CD4-positive, alpha-beta T cell treated with Interleukin-4 for 4 hours (primary cell): ENCODE data around the gene GTPBP1.

Source experiments
- DNase-seq: peaks from one replicate; pipeline ENCODE4 v3.0.0-alpha.2; 2020

The GTPBP1 gene

GRCh38 chr22:38705235-38706100 is at the start of gene GTPBP1:
GTPBP1 (plus strand) TSS chr22:38705944; CDS start chr22:38705956, 12 bp downstream.
- peak; percentile 100 for DNase-seq

DNA sequence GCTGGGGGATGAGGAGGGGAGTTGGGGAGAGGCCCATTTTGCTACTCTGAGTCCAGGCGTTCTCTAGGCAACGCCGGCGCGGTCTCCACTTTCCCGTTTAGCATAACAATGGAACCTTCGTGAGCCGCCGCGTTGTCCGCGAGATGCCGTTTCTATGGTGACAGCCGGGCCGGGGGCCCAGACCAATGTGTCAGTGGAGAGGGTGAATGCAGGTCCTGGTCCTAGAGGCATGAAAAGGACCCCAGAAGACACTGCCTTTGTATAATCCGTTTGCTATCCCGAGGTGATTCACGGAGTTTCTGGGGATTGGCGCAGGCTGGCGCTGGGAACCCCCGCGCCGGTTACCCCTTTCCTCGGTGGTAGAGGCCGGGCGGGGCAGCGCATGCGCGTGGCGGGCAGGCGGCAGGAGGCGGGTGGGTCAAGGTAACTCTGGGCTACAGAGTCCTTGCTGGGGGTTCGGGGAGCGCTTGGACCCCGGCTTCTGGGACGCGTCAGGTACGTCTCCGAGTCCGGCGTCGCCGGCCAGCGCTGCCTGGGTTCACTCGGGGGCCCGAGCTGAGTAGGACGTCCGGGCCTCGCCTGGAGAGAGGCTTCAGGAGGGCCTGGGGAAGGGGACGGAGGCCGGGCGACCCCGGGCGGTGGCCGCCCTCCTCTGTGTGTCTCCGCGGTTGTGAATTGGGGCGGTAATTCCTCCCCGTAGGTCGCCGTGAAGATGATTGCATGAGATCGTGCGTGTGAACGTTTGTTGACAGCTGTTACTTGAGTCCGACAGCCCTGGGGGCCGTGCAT is 49.3 kb upstream of the GTPBP1 start, which contains the start of the genes CBY1 and FAM227A:
TSS of gene CBY1 (plus strand) at position 383 of the 789 bp plus-strand sequence. CDS start 11,417 bp downstream, outside the sequence.
TSS of gene FAM227A (minus strand) at position 137 of the 789 bp plus-strand sequence. CDS start 6,224 bp downstream, outside the sequence.
- DNase-seq, result peak; percentile 85

- peak; percentile 27 for DNase-seq
Measured at GRCh38 chr22:38657045-38657909, 48.5 kb upstream of the GTPBP1 start.

GRCh38 chr22:38674888-38675287 is 30.9 kb upstream of the GTPBP1 start:
- DNase-seq, result no peak

DNA sequence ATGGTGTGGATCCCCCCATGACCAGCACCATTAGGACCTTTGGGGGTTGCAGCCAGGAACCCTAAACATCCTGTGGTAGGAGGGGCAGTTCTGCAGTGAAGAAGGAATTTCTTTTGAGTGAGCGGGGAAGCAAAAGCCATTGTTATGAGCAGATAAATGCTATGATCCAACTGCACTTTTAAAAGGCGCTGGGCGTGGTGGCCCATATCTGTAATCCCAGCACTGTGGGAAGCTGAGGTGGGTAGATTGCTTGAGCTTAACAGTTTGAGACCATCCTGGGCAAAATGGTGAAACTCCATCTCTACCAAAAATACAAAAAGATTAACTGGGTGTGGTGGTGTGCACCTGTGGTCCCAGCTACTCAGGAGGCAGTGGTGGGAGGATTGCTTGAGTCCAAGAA is 29.9 kb upstream of the GTPBP1 start:
- DNase-seq, result no peak

DNA sequence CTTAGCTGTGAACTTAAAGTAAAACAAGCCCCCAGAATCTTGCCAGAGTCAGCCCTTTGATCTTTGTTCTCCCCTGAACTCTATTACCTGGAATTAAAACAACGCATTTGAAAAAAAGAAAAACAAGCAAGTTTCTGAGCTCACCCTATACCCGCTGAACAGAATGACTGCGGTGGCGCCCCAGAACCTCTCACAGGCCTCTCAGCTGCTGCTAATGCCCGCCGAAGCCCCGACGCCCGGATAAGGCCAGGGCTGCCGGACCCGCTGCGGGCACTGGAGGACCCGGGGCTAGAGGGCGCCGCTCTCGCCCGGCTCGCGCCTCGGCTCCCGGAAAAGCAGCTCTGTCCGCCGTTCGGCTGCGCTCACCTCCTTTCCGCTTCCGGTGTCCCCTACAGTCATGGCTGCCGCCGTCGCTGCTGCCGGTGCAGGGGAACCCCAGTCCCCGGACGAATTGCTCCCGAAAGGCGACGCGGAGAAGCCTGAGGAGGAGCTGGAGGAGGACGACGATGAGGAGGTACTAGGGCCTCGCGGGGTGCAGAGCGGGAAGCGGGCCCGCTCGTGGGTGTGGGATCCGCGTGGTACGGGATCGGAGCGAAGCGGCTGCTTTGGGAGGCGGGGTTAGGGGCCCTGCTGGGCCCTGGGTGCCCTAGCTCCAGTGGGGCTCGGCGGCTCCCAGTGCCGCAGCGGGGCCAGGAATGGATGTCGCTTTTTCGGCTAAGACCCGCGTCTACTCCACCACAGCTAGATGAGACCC is 24.0 kb upstream of the GTPBP1 start, which contains the start of gene TOMM22:
TSS of gene TOMM22 (plus strand) at position 376 of the 754 bp plus-strand sequence. CDS start at position 398, 22 bp downstream.
- peak; percentile 84 for DNase-seq

GRCh38 chr22:38684895-38685294 is 20.8 kb upstream of the GTPBP1 start:
- DNase-seq, result no peak

DNA sequence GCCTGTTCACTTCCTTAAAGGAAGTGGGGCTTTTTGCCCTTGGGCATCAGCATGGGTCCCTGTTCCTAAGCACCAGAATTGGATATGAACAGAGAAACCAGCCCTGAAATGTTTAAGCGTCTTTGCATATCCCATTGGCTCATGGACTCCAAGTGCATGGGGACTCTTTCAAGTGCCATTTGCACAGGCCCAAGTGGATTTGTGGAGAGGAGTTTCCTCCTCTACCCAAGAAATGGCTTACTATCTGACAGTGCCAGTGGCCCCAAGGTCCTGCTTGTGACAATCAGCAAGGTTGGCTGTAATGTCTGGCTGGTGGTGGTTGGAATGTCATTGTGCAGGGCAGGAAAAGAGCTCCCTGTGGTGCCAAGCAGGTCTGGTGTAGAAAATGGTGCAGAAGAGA is 20.0 kb upstream of the GTPBP1 start:
- DNase-seq, result no peak

DNA sequence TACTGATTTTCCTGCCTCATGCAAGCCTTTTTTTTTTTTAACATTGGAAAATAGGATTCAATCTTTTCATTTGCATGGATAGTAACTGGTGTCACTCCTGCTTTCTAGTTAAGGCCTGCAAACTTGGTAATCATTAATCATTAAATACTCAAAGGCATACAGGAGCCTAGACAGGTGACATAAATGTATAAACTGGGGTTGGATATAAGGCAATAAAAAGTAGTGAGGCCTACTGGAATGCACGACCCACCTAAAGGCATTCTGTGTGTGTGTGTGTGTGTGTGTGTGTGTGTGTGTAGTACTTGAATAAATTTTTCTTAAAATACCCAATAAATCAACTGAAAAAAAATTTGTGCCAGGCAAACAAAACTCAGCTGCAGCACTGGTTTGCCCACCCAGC is 16.1 kb upstream of the GTPBP1 start:
- DNase-seq, result no peak

DNA sequence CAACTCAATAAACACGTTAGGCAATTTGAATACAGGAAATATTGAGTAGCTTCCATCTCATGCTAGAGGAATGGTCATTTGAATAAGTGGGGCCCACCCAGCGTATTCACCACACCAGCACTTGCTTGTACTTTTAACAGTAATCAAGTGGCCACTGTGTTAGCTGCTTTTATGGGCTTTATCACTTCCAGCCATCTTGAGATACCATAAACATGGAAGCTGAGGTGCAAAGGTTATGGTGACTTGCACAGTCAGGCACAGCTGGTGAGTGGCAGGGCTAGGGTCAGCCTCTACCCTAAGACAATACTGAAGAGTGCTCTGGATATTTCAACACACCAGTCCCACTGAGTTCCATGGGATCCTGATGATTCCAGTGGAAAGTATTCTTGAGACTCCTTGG is 11.7 kb upstream of the GTPBP1 start:
- DNase-seq, result no peak

GRCh38 chr22:38694940-38695339 is 10.8 kb upstream of the GTPBP1 start:
- DNase-seq, result no peak

DNA sequence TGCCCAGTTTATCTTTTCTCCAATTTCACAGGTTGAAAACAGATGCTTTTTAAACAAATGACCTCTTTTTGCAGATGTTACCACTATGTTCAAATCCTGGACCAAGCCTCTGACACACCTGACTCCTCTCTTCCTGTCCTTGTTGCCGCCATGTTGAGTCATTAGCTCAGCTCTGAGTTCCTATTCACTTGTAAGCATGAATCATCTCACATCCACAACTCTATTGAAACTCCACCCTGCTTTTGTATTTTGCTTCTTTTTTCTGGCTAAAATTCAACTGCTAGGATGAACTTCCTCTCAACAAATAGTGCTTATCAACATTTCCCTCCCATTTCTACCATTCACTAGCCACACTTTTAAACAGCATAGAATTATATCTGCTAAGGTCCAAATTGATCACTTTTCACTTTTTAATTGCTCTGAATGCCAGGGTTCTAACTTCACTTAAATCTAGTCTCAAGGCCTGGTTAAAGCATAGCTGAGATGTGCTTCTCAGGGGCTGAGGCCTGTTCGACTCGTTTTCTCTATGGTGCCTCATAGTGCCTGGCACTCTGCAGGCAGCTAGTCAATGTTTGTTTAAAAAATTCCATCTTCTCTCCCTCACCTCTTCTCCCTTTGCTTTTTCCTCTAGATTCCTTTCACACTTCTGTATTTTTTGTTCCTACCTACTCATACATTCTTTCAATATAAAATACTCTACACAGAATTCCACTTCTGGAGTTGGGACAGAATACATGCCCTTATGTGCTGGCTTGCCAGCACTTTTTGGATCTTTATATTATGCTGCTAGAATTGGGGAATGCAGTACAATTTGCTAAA is 8.9 kb upstream of the GTPBP1 start:
- peak; percentile 78 for DNase-seq

DNA sequence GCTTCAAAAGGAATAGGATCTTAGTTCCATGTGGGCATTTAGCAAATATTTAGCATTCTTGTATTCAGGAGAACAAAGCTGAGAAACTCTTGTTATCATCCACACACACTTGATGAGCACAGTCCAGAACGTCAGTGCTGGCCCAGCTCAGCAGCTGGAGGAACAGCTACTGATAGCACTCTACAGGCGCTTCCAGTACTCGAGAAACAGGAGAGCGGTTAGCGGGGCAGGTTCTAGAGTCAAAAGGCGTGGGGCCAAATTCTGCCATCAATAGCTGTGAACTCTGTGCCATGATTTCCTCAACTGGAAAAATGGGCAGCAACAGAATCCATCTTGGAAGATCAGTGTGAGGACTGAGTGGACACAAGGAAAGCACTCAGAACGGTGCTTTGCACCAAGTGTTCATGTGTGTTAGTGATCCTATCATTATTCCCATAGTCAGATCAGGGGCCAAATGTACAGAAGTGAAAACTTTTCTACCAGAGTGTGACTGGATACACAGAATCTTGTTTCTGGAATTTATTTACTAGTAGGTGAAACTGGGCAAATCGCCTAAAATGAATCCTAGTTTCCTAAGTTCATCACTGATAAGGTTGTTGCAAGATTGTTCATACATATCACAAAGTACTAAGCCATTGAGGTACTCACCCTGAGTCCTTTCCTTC is 8.2 kb upstream of the GTPBP1 start:
- no peak for DNase-seq

- no peak for DNase-seq
Measured at GRCh38 chr22:38698407-38699094, 7.2 kb upstream of the GTPBP1 start.

GRCh38 chr22:38699143-38699542 is 6.6 kb upstream of the GTPBP1 start:
- DNase-seq, result no peak

- DNase-seq, result no peak
Measured at GRCh38 chr22:38699784-38700183, 6.0 kb upstream of the GTPBP1 start.

DNA sequence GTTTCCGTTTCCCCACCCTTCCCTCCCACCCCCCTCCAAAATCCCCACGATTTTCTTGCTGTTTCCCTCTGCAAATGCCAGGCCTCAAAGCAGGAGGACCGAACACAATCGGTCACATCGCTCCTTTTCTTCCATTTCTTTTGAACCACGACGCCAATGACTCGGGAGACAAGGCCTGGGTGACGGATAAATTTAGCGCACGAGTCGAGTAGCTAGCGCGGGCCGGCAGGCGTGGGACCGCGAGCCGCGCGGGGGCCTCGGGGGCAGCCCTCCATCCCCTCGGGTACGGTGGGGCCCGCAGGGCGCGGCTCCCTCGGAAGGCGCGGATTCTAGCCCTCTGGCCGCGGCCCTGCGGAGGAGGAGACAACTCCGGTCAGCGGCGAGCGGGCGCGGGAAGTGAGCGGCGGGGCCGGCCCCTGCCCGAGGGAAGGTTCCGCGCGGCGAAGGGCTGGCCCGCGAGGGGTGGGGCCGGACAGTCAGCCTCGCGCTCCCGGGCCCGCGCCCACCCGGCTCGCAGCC is 5.4 kb upstream of the GTPBP1 start:
- DNase-seq, result no peak

- peak; percentile 96 for DNase-seq
Measured at GRCh38 chr22:38700789-38701628, 4.7 kb upstream of the GTPBP1 start, which contains the start of gene JOSD1. JOSD1 (minus strand) TSS chr22:38700943; CDS start chr22:38699987, 956 bp downstream.
